HG02610 (cell line): Measurements from ENCODE around the gene RAB34.
A peak's percentile ranks its signal among the peaks of the same experiment; 100 is the strongest.

Experiments used
- ATAC-seq: cut with Tn5 transposase; IDR thresholded peaks from one replicate; pipeline ENCODE4 v1.9.1; 2021; ENCODE audit warnings: mild to moderate bottlenecking, moderate library complexity; ENCODE audit not compliant: unreplicated experiment

The RAB34 gene

GRCh38 chr17:28717578-28718332, at the start of gene RAB34:
TSS of gene RAB34 (minus strand) at chr17:28717868. CDS start at chr17:28717266, 602 bp downstream.
- ATAC-seq, result no peak

- no peak for ATAC-seq
Measured at GRCh38 chr17:28765038-28765437, 47.4 kb upstream of the RAB34 start.

- ATAC-seq, result peak; percentile 26
Measured at GRCh38 chr17:28763804-28764266, 46.2 kb upstream of the RAB34 start.

GRCh38 chr17:28763137-28763799, 45.6 kb upstream of the RAB34 start:
- peak; percentile 65 for ATAC-seq

- ATAC-seq, result no peak
Measured at GRCh38 chr17:28760601-28761562, 43.2 kb upstream of the RAB34 start.

GRCh38 chr17:28759256-28759865, 41.7 kb upstream of the RAB34 start:
- no peak for ATAC-seq

GRCh38 chr17:28758411-28759121, 40.9 kb upstream of the RAB34 start:
- ATAC-seq, result no peak

GRCh38 chr17:28756049-28756804, 38.6 kb upstream of the RAB34 start:
- no peak for ATAC-seq

- ATAC-seq, result no peak
Measured at GRCh38 chr17:28755486-28755885, 37.8 kb upstream of the RAB34 start.

- ATAC-seq, result no peak
Measured at GRCh38 chr17:28751600-28752366, 34.1 kb upstream of the RAB34 start.

- ATAC-seq, result no peak
Measured at GRCh38 chr17:28750178-28751047, 32.7 kb upstream of the RAB34 start.

- no peak for ATAC-seq
Measured at GRCh38 chr17:28749516-28750177, 32.0 kb upstream of the RAB34 start.

- ATAC-seq, result no peak
Measured at GRCh38 chr17:28748852-28749515, 31.3 kb upstream of the RAB34 start.

- ATAC-seq, result no peak
Measured at GRCh38 chr17:28747801-28748750, 30.4 kb upstream of the RAB34 start.

GRCh38 chr17:28747051-28747691, 29.5 kb upstream of the RAB34 start:
- ATAC-seq, result no peak
